GM12874 (cell line): Measurements from ENCODE around the gene BRINP3.

Source experiments
- CTCF ChIP-seq: IDR thresholded peaks from 2 replicates; pipeline ENCODE4 v1.5.1; 2011; ENCODE audit warnings: low read depth, mild to moderate bottlenecking, control low read depth, low read length, moderate library complexity; ENCODE audit not compliant: insufficient read depth

BRINP3 gene

DNA sequence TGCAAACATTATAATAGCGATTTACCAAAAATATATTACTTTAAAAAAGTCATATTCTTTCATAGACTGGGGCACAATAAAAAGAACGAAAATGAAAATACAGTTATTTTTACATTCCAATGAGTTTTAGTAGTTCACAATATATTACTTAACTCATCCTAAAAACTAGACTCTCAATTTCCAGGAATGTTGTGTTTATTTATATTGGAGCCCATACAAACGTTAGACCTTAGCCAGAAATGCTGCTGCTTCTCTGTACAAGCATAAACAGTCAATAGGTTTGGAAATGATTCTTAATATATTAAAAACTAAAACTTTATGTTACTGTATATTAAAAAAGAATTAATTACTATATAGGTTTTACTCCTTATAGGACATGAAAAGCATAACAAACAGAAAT lies 302.3 kb downstream of the BRINP3 start:
- no peak for TF ChIP-seq CTCF

GRCh38 chr1:190172651-190173430 lies 304.8 kb downstream of the BRINP3 start:
- TF ChIP-seq CTCF: no peak

- no peak for TF ChIP-seq CTCF
These were observed 307.3 kb downstream of the BRINP3 start for GRCh38 chr1:190170321-190170720.

- no peak for TF ChIP-seq CTCF
These were observed 308.2 kb downstream of the BRINP3 start for GRCh38 chr1:190169311-190170067.

DNA sequence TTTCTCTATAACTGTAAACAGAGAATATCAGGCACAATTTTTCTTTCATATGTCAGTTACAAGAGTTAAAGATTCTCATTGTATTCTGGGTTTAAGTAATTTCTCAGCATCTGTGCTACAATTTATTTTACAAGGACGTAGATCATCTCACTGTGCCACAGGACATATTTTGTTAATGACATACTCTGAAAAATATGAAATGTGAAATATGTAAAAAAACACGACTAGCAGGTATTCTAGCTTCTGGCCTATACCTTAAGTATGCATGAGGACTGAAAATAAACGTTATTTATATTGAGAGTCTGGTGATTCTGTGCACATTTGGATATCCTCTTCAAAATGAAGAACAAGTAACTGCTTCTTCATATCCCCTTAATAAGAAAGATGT lies 308.8 kb downstream of the BRINP3 start:
- no peak for TF ChIP-seq CTCF

GRCh38 chr1:190168116-190168892 lies 309.4 kb downstream of the BRINP3 start:
- TF ChIP-seq CTCF: no peak

DNA sequence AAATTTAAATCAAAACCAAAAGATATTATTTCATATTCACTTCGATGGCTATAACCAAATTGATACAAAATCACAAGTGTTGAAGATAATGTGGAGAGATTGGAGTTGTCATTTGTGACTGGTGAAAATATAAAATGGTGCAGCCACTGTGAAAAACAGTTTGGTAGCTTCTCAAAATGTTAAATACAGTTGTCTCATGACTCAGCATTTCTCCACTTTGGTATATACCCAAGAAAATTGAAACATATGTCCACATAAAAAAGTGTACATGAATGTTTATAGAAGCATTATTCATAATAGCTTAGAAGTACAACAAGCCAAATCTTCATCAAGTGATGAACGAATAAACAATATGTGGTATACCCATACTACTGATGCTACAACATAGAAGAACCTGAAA lies 318.5 kb downstream of the BRINP3 start:
- TF ChIP-seq CTCF: no peak
